HFFc6 (cell line): ENCODE data around the gene VSNL1. TPM values are rescaled to one million over a fixed set of nuclear protein-coding genes. Genes with fewer than 3 reads are reported as not detected.
"Not testable (repeated sequence)": the region's sequence is repeated elsewhere in the genome, so short reads cannot be mapped to it uniquely, and the experiment has no call there.

Source experiments
- DNase-seq: peaks from one replicate; pipeline ENCODE4 v3.0.0-alpha.2; 2018
- H3K27ac Mint-ChIP-seq: 2 replicates; pipeline ENCODE4 v1.8.0; 2020; ENCODE audit warnings: mild to moderate bottlenecking, mixed read lengths
- H3K27me3 Mint-ChIP-seq: 2 replicates; pipeline ENCODE4 v1.8.0; 2021; ENCODE audit warnings: mild to moderate bottlenecking, moderate library complexity, mixed read lengths; ENCODE audit not compliant: insufficient read depth
- H3K36me3 Mint-ChIP-seq: 2 replicates; pipeline ENCODE4 v1.8.0; 2021; ENCODE audit warnings: low read depth, mixed read lengths
- H3K4me1 Mint-ChIP-seq: 2 replicates; pipeline ENCODE4 v1.8.0; 2020; ENCODE audit warnings: low read depth, mixed read lengths
- H3K4me3 Mint-ChIP-seq: 2 replicates; pipeline ENCODE4 v1.8.0; 2020; ENCODE audit warnings: mild to moderate bottlenecking, moderate library complexity, mixed read lengths
- H3K9me3 Mint-ChIP-seq: 2 replicates; pipeline ENCODE4 v1.8.0; 2020; ENCODE audit warnings: mild to moderate bottlenecking, mixed read lengths
- CTCF ChIP-seq: fragments of 200-600 bp; sonication (generic); IDR thresholded peaks from 2 replicates; pipeline ENCODE4 v1.5.0; 2021; ENCODE audit warnings: antibody characterized with exemption, mild to moderate bottlenecking
- total RNA-seq, 6 experiments: library from RNA; stranded (reverse); fragmentation: NEBNext Ultra II Directional; extraction: Animal tissue kit (Norgen Biotek cat#: 25700); gene quantifications; 2 replicates in 1 of 6; 3 replicates in 5 of 6; pipeline ENCODE4 v1.2.3, GENCODE V29; 2021

VSNL1 gene
- total RNA-seq, 6 experiments from 2014 or later: not detected

DNA sequence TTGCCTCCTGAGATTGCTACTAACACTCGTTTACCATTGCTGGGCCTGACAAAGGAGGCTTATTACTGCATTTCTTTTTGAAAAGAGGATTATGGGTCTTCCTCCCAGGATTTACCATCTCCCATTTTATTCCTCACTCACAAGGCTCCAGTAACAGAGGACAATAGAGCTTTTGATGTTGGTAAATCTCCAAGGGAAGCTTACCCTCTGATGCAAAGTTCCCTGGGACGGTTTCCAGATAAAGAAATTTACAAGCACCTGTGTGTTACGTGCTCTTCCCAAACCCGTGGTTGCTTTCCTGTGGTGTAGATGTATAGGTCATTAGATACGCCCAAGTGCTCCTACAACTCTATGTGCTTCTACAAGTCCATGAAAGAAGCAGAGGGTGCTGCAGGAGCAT, 17.1 kb downstream of the VSNL1 start:
- Mint-ChIP-seq H3K36me3 (no peaks in the 10 kb centered on the region), H3K4me3 (no peak overlapping the region), H3K9me3 (peaks cover 4% of the 10 kb centered on the region), H3K27me3 (no peaks in the 10 kb centered on the region), H3K4me1 (no peaks in the 10 kb centered on the region), H3K27ac (no peak overlapping the region)
- no peak for TF ChIP-seq CTCF
- no peak for DNase-seq

DNA sequence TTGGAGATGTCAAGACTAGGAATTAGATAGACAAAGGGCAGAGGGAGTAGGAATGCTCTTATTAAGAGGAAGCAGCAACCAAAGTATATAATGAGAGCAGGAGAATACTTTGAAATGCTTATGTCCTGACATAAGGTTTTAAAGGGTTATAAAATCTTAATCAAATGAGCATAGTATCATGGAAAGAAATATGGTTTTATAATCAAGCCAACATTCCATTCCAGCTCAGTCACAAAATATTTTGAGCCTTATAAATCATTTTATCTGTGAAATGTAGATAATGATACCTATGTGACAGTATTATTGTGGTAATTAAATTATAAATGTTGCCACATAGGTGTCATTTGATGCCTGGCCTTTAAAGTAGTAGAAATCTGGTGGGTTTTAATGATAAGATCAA, 17.6 kb downstream of the VSNL1 start:
- Mint-ChIP-seq H3K4me3 (no peak overlapping the region), H3K4me1 (no peaks in the 10 kb centered on the region), H3K27me3 (no peaks in the 10 kb centered on the region), H3K36me3 (no peaks in the 10 kb centered on the region), H3K27ac (no peak overlapping the region), H3K9me3 (peaks cover 3% of the 10 kb centered on the region)
- TF ChIP-seq CTCF: no peak
- DNase-seq: no peak

DNA sequence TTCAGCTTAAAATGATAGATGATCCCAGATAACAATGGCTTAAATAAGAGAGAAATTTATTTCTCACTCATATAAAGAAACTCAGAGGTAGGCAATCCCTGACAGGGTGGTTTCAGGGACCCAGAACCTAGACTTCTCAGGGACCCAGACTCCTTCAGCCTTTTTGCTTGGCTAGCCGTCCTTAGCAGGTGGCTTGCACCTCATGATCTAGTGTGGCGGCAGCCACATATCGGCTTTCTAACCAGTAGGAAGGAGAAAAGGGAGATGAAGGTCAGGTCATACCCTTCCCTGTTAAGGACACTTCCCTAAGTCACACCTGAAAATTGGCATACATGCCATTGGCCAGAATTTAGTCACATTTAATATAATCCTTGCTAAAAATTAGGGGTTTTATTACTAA, 18.4 kb downstream of the VSNL1 start:
- H3K27ac Mint-ChIP-seq: no peak overlapping the region
- TF ChIP-seq CTCF: no peak
- DNase-seq: no peak
- no peaks in the 10 kb centered on the region for H3K27me3 Mint-ChIP-seq
- no peaks in the 10 kb centered on the region for H3K4me1 Mint-ChIP-seq
- H3K4me3 Mint-ChIP-seq: no peak overlapping the region
- peaks cover 3% of the 10 kb centered on the region for H3K9me3 Mint-ChIP-seq
- no peaks in the 10 kb centered on the region for H3K36me3 Mint-ChIP-seq

GRCh38 chr2:17565726-17566125, 25.2 kb downstream of the VSNL1 start:
- H3K4me1 Mint-ChIP-seq, H3K4me3 Mint-ChIP-seq, H3K9me3 Mint-ChIP-seq, H3K36me3 Mint-ChIP-seq, H3K27me3 Mint-ChIP-seq, H3K27ac Mint-ChIP-seq, DNase-seq: not testable (repeated sequence)

DNA sequence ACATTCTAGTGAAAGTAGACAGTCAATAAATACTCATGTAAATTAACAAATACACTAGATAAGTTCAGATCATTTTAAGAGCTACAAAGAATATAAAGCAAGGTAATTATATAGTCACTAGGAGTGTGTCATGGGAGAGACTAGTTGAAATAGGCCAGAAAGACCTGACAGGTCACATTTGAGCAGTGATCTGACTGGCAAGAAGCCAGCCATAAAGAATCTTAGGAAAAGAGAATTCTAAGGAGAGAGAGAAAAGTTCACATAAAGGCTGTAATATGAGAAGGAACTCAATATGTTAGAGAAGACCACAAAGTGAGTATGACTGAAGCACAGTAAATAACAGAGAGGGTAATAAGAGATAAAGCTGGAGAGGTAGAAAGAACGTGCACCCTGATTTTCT, 31.2 kb downstream of the VSNL1 start:
- Mint-ChIP-seq H3K4me1 (no peaks in the 10 kb centered on the region), H3K27me3 (peaks cover 3% of the 10 kb centered on the region), H3K27ac (no peak overlapping the region), H3K36me3 (peaks cover 4% of the 10 kb centered on the region; the same call in 1 of the 2 replicates), H3K4me3 (no peak overlapping the region), H3K9me3 (peaks cover 9% of the 10 kb centered on the region)
- no peak for TF ChIP-seq CTCF
- DNase-seq: no peak

- Mint-ChIP-seq H3K4me3 (no peak overlapping the region), H3K27me3 (peaks cover 3% of the 10 kb centered on the region), H3K27ac (no peak overlapping the region), H3K9me3 (peaks cover 9% of the 10 kb centered on the region), H3K36me3 (peaks cover 4% of the 10 kb centered on the region; the same call in 1 of the 2 replicates), H3K4me1 (no peaks in the 10 kb centered on the region)
- TF ChIP-seq CTCF: no peak
- DNase-seq: no peak
Measured at GRCh38 chr2:17573085-17573803, 32.7 kb downstream of the VSNL1 start.
